HG03342 (cell line): ENCODE results near the gene LMO4.

Experiments used
- ATAC-seq: cut with Tn5 transposase; IDR thresholded peaks from one replicate; pipeline ENCODE4 v1.9.1; 2021; ENCODE audit warnings: mild to moderate bottlenecking, moderate library complexity; ENCODE audit not compliant: unreplicated experiment

Gene LMO4

DNA sequence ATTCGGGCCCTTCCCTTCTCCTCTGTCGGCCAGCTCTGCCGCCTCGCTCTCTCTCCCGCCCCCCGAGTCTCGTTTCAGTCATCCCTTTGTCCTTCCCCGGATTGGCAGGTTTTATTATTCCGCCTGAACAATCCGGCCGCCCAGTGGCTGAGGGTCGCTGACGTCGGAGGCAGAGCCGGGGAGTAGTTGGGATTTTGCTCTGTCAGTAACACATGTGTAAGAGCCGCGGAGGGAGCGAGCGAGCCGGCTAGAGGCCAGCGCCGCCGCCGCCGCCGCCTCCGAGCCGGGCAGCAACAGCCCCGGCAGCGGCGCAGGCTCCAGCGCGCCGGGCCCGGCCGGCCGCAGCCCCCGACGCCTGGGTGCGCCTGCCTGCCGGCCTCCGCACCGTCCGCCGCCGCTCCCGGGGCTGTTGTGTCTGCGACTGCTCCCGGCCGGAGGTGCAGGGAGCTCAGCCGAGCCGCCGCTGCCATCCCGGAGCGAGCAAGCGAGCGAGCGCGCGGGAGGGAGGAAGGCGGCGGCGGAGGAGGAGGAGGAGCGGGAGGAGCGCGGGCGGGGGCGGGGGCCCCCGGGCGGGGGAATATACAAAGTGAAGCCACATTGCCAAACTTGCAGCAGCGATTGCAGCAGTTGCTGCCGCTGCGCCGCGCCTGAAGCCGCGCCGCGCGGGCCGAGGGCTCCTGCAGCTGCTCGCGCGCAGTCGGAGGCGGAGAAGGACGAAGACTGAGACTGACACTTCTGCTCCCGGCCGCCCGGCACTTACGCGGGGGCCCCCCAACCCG lies at the start of gene LMO4:
TSS of gene LMO4 (plus strand) at position 609 of the 779 bp plus-strand sequence. CDS start 3,136 bp downstream, outside the sequence.
- peak; percentile 84 for ATAC-seq

GRCh38 chr1:87279536-87279875 lies 49.2 kb upstream of the LMO4 start:
- ATAC-seq = no peak

- ATAC-seq = no peak
These were observed 48.6 kb upstream of the LMO4 start for GRCh38 chr1:87279966-87280535.

- no peak for ATAC-seq
These were observed 44.0 kb upstream of the LMO4 start for GRCh38 chr1:87284456-87285240.

DNA sequence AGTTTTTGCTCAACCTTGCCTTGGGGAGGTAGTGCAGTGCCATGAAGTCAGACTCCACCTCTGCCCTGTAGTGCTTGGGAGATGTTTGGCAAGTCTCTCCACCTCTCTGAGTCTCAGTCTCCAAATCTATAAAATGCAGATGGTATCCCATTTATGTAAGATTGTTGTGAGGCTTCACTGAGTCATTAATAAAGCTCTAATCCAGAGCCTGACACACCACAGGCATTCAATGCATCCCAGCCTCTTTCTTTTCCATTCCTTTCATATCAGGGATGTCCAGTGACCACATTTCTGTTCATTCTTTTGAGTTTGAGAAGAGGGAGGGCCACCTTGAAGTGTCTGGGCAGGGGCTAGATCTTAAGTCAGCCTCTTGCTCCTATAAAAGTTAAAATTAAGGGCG lies 37.6 kb upstream of the LMO4 start:
- ATAC-seq = no peak

- ATAC-seq = peak; percentile 79
These were observed 35.8 kb upstream of the LMO4 start for GRCh38 chr1:87292684-87293493.

DNA sequence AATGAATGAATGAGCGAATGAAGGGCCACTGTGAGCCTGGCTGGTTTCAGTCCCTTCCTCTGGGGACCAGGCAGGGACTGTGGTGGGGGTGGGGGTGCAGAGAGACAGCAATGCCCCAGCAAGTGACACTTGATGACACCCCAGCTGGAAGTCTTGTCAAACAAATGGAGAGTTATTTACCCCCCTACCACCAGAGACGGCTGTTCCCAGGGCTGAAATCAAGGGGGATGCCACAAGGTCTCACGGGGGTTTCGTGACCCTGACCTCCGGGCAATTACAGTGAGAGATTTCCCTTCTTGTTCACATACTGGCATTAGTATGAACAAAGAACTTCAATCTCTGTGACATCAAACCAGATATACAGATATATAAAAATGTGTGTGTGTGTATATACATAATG lies 34.0 kb upstream of the LMO4 start:
- ATAC-seq = no peak

DNA sequence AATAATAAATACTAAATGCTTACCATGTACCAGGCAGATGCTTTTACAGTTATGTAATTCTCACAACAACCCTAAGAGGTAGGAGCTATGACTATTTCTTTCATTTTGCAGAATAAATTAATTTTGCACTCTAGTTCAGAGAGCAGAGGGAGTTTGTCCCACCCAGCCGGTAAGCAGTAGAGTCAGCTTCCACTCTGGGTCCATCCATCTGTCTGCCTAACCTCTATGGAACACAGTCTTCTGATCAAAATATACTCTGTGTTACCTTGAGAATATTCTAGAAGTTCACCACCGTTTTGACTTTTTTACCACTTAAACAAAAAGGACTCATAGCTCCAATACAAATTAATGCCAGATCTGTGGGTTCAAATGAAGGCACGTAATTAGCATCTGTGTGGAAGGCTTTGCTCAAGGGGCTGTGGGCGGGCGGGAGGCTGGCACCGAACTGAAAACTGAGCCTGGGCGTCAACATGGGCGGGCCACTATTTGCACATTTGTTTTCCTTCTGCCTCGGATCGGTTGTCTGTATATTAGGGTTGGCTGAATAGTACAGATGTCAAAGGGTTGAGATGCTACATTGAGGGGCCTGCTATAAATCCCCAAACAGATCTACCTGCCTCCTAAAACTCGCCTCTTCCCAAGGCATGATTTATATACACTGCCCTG lies 33.1 kb upstream of the LMO4 start:
- no peak for ATAC-seq

- no peak for ATAC-seq
These were observed 32.5 kb upstream of the LMO4 start for GRCh38 chr1:87296206-87296605.

GRCh38 chr1:87299661-87300060 lies 29.0 kb upstream of the LMO4 start:
- no peak for ATAC-seq

- ATAC-seq = no peak
These were observed 28.1 kb upstream of the LMO4 start for GRCh38 chr1:87300628-87301027.

- no peak for ATAC-seq
These were observed 23.5 kb upstream of the LMO4 start for GRCh38 chr1:87305151-87305550.

- no peak for ATAC-seq
These were observed 22.9 kb upstream of the LMO4 start for GRCh38 chr1:87305762-87306161.

GRCh38 chr1:87307306-87307705 lies 21.4 kb upstream of the LMO4 start:
- no peak for ATAC-seq

DNA sequence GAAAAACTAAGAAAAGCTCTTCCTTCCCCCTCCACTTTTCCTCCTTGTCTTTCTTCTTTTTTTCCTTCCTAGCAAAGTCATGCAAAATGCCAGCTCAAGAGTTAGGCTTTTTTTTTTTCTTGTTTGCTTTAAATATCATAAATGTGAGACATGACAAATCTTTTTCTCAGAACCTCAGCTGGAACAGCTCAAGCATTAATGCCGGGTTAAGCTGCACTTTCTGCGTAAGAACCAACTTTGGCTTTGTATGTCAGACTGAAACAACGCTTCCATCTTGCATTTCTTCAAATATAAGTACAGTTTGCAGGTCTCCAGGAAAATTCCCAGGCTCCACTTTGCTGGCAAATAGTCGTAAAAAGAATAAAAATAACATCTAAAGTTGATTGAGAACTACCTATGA lies 20.7 kb upstream of the LMO4 start:
- no peak for ATAC-seq

DNA sequence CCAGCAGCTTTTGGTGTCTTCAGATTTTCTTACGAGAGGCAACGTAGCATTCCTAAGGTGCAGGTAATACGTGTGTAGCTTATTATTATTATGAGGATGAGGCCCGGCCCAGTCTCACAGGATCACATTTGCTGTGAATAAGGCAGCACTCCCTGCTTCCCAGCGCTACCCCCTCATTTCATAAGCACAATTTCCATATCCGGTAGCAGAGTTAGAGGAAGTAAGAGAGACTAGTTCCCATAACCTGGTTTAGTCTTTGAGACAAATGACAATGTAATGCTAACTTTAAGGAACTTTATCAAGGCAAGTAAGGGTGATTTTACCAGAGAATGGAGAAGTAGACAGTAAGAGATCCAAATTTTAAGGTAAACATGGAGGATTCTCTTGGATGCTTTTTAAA lies 14.6 kb upstream of the LMO4 start:
- no peak for ATAC-seq

DNA sequence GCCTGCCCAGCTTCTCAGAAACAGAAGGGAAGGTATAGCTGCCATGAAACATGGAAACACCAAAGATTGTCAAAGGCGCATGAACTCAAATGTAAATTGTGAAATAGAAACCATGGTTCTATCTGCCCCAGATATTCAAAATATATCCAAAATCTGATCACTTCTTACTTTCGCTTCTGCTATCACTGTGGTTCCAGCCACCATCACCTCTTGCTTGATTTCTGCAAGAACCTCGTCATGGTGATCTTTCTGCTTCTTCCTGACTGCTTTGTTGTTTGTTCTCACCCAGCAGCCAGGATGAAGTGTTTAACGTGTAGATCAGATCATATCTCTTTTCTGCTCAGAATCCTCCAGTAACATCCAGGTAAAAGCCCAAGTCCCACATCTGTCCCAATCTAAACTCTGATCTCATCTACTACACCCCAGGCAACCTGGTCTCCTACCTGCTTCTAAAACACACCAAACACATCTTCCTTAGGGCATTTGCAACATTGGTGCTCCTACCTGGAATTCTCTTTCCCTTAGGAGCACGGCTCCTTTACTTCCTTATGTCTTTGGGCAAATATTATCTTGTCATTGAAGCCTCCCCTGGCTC lies 10.5 kb upstream of the LMO4 start:
- peak; percentile 79 for ATAC-seq

GRCh38 chr1:87318806-87319205 lies 9.9 kb upstream of the LMO4 start:
- no peak for ATAC-seq

GRCh38 chr1:87325982-87326738 lies 2.5 kb upstream of the LMO4 start:
- no peak for ATAC-seq
